NCI-H1694 (cell line): Measurements from ENCODE around the gene ABT1.

Experiments
- DNase-seq: peaks from one replicate; lab custom pipeline; 2025; lab: John Stamatoyannopoulos, UW

The ABT1 gene

GRCh38 chr6:26575494-26575939 lies 21.2 kb upstream of the ABT1 start:
- DNase-seq, result no peak

- no peak for DNase-seq
Measured at GRCh38 chr6:26576407-26576843, 20.3 kb upstream of the ABT1 start.

- peak; percentile 33 for DNase-seq
Measured at GRCh38 chr6:26576929-26577719, 19.6 kb upstream of the ABT1 start.

GRCh38 chr6:26577720-26578072 lies 19.1 kb upstream of the ABT1 start:
- no peak for DNase-seq

- no peak for DNase-seq
Measured at GRCh38 chr6:26578279-26578678, 18.5 kb upstream of the ABT1 start.

GRCh38 chr6:26578741-26579140 lies 18.0 kb upstream of the ABT1 start:
- no peak for DNase-seq

- no peak for DNase-seq
Measured at GRCh38 chr6:26581164-26581915, 15.4 kb upstream of the ABT1 start.

- no peak for DNase-seq
Measured at GRCh38 chr6:26588965-26589364, 7.8 kb upstream of the ABT1 start.

GRCh38 chr6:26592649-26593048 lies 4.1 kb upstream of the ABT1 start:
- no peak for DNase-seq

GRCh38 chr6:26593278-26594130 lies 3.2 kb upstream of the ABT1 start:
- DNase-seq, result no peak

GRCh38 chr6:26594131-26594498 lies 2.6 kb upstream of the ABT1 start:
- DNase-seq, result no peak

- peak; percentile 39 for DNase-seq
Measured at GRCh38 chr6:26594730-26595632, 1.8 kb upstream of the ABT1 start.

GRCh38 chr6:26595669-26596269 lies 984 bp upstream of the ABT1 start:
- peak; percentile 74 for DNase-seq

- no peak for DNase-seq
Measured at GRCh38 chr6:26597389-26597766, 625 bp downstream of the ABT1 start.

- DNase-seq, result no peak
Measured at GRCh38 chr6:26597821-26598220, 1.1 kb downstream of the ABT1 start.

GRCh38 chr6:26598267-26598666 lies 1.5 kb downstream of the ABT1 start:
- DNase-seq, result no peak

GRCh38 chr6:26599134-26599533 lies 2.4 kb downstream of the ABT1 start:
- no peak for DNase-seq

- no peak for DNase-seq
Measured at GRCh38 chr6:26599591-26599990, 2.8 kb downstream of the ABT1 start.

- no peak for DNase-seq
Measured at GRCh38 chr6:26600759-26601158, 4.0 kb downstream of the ABT1 start.

GRCh38 chr6:26602262-26602661 lies 5.5 kb downstream of the ABT1 start:
- no peak for DNase-seq

GRCh38 chr6:26604026-26604425 lies 7.3 kb downstream of the ABT1 start:
- DNase-seq, result no peak
